Choroid plexus epithelial cell (primary cell): ENCODE measurements around the gene SCAMP1.

Experiments used
- DNase-seq: peaks from one replicate; pipeline ENCODE4 v3.0.0-alpha.2; 2010; ENCODE audit warnings: low read depth
- H3K4me3 ChIP-seq: 2 replicates; pipeline ENCODE4 v1.5.1; 2011; ENCODE audit warnings: low read depth, mild to moderate bottlenecking, control low read depth, low read length, moderate library complexity
- TF ChIP-seq, protein P1 (sequence below): conservative IDR thresholded peaks from 2 replicates; pipeline ENCODE4 v1.5.1; 2011; ENCODE audit warnings: low read depth, mild to moderate bottlenecking, control low read depth, inconsistent platforms, low read length, moderate library complexity

Gene SCAMP1

DNA sequence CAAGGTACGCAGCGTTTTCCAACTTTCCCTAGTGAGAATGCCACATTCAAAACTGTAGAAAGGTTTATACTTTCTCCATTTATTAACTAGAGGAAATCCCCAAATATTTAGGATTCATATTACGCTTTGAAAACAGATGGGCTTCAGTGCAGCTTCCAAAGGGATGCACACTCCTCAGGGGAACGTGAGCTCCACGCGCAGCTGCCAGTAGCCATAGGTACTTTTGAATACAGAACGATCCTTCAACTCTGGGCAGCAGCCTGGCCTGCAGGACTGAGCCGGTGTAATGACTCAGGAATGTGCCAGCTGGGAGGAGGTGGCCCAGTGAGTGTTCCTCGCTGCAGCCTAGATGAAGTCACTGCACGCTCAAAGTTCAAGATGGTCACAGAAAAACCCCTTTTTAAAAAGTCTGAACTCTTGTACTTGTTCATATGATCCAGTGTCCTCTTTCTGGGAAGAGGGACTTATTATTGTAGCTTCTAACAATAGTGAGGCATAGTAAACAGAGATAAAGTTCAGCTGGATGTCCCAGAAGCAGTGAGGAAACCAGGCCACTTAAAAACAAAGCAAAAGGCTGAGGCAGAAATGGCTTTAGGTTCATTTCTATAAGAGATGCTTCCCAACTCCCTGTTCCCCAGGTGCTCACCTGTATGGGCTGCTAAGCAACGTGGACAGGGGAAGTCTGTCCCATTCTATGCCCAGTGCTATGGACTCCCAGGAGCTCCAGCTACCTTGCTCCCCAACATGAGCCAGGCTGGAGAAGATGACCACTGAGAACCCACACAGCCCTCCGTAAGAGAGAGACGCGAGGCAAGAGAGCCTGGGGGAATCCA, 158.2 kb downstream of the SCAMP1 start:
- peak; percentile 93 for DNase-seq
- TF ChIP-seq, protein P1, sequence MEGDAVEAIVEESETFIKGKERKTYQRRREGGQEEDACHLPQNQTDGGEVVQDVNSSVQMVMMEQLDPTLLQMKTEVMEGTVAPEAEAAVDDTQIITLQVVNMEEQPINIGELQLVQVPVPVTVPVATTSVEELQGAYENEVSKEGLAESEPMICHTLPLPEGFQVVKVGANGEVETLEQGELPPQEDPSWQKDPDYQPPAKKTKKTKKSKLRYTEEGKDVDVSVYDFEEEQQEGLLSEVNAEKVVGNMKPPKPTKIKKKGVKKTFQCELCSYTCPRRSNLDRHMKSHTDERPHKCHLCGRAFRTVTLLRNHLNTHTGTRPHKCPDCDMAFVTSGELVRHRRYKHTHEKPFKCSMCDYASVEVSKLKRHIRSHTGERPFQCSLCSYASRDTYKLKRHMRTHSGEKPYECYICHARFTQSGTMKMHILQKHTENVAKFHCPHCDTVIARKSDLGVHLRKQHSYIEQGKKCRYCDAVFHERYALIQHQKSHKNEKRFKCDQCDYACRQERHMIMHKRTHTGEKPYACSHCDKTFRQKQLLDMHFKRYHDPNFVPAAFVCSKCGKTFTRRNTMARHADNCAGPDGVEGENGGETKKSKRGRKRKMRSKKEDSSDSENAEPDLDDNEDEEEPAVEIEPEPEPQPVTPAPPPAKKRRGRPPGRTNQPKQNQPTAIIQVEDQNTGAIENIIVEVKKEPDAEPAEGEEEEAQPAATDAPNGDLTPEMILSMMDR = no peak
- H3K4me3 ChIP-seq = no peak overlapping the region

DNA sequence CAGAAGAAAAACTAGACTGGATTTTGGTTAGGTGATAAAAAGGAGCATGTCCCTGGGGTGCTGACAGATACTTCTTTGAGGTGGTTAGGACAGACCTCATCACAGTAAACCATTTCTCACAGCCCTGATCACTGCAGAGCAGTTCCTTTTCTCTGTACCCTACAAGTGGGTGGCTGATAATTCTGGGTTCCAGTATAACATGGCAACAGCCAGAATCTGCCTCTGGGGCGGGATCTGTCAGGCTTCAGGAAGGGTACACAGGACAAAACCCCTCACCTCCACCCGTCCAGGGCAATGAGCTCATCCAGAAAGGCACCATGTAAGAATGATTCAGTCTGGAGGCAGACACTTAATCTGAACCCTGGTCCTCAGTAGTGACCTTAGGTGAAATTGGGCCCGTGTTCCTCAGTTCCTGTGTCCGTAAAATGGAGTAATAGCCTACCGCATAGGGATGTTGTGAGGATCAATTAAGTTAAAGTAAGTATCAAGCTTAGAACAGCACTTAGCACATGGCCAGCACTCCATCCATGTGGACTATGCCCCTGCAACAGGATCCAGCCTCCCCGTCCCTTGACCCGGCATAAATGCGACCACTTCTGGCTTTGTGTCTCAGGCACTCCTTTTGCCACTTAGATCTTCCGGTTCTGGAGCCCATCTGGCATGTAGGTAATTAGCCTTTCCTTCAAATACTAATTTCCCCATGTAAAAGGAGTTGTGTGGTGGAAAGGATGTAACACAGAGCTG, 159.0 kb downstream of the SCAMP1 start:
- TF ChIP-seq, protein P1 = no peak
- H3K4me3 ChIP-seq = no peak overlapping the region
- DNase-seq = no peak

DNA sequence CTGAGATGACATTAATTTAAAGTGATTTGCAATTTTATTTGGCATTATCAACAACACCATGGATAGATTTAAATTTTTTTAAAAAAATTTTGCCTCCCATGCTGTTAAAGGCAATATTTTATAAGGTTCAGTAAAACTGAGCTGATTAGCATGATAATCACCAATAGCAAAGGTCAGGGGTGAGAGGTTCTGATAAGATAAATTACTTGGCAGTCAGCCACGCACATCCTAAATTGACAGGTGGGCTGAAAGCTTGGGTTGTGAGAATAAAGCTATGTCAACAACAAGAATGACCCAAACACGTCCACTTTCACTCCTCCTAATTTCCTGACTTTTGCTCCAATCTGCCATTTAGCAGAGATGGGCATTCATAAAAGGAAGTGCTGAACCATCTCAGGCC, 161.0 kb downstream of the SCAMP1 start:
- TF ChIP-seq, protein P1 = no peak
- H3K4me3 ChIP-seq = no peak overlapping the region
- no peak for DNase-seq

DNA sequence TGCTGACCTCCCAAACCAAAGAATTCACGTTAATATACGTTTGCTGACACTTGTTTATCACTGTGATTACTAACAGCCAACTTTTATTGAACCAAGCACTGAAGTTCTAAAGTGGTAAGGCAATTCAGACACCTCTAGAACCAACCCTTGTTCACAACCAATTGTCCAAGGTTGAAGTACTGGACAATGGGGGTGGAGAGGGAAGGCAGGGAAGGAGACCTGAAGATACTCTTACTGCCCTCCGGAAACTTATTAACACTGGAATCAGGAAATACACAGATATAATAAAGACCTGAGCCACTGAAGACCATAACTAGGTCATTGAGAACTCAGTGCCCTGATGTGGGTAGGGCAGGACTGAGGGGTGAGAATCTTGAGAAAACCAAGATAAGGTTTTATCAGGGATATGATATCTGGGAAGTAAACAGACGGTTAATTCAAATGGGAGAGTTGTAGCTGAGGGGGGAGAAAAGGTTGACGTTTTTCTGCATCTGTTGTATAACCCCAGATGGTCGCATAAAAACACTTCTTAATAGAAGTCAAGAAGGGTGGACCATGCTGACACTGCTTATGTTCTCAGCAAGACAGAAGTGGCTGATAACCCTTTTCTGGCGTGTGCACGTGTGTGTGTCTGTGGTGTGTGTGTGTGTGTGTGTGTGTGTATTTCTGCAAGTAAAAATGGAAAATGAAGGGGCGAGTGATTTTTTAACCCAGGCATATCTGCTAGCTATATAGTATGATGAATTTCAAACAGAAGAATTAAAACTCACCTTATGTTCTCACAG, 162.3 kb downstream of the SCAMP1 start:
- TF ChIP-seq, protein P1 = no peak
- no peak for DNase-seq
- no peak overlapping the region for H3K4me3 ChIP-seq

DNA sequence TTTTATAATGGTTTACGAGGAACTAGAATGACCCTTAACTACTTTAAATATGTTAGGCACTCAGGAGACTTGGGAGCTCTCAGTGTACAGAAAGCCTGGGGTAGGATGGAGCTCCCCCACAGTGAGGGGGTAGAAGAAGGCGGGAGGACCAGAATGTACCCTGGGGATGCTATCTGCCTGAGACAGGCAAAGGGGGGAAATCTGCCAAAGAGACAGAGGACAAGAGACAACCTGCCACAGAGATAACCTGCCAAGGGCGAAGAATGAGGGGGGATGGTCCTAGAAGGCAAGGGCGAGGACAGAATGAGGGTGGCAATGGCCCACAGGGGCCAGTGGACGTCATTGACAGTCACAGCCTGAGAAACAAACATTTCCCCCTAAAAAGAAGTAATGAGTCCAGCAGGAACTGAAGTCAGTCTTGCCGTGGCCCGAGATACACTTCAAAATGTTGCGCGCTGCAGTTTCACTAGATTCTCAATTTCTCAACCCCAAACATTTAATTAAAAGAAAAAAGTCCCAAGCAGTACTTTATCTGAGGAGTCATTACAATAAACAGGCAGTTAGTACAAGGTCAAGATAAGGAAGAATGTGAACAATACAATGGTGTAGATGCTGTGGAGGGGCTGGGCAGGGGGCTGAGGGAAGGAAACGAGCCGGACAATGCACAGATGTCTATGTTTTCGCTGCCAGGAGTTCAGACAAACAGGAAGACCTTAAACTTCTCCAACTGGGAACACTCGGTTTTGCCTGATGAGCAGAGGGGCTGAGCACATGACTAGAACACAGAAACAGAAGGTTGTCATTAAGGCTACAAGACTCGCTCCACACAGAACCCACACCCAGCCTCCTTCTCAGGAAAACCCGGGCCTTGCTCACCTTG, 163.1 kb downstream of the SCAMP1 start:
- TF ChIP-seq, protein P1 = no peak
- no peak overlapping the region for H3K4me3 ChIP-seq
- DNase-seq = peak; percentile 67

DNA sequence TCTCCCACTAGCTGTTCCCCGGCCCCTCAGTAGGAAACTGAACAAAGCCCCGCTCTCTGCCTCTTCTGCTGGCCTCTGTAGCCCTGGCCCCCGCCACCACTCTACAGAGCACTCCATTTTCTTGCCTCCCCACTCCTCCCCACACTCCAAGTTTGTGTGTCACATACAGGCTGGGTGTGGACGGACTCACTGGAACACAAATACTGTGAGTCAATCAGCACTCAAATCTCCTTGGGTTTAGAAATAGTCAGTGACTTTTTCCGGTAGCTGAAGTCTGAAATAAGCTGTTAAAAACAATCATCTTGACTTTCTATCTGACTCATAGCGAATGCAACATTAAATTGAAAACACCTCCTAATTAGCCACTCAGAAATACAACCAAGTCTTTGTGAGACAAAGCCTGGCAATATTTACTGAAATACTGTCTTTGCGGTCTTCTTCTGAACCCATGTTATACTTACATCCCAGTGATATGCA, 165.7 kb downstream of the SCAMP1 start:
- no peak overlapping the region for H3K4me3 ChIP-seq
- TF ChIP-seq, protein P1 = no peak
- DNase-seq = peak; percentile 82
